Uterus (tissue), 4 donors: Measurements from ENCODE around the gene DUSP8. TPM values are rescaled to one million over a fixed set of nuclear protein-coding genes. Genes with fewer than 3 reads are reported as not detected.

Experiments
- DNase-seq, 2 donors: peaks; one replicate each; pipeline ENCODE4 v3.0.0-alpha.2; 2019 to 2020
- H3K27ac ChIP-seq, 2 donors: fragments of 200-600 bp; sonication (generic); 1 replicate in 1 of 2; 2 replicates in 1 of 2; pipeline ENCODE4 v1.5.1; 2016 to 2018
- H3K27me3 ChIP-seq, 2 donors: fragments of 200-600 bp; sonication (generic); one replicate each; pipeline ENCODE4 v1.5.1; 2018 to 2019; ENCODE audit warnings: control low read depth in 1 of 2
- H3K36me3 ChIP-seq, 2 donors: fragments of 200-600 bp; sonication (generic); one replicate each; pipeline ENCODE4 v1.5.1; 2019; ENCODE audit warnings: control low read depth in 1 of 2
- H3K4me1 ChIP-seq, 2 donors: fragments of 200-600 bp; sonication (generic); one replicate each; pipeline ENCODE4 v1.5.1; 2018 to 2019; ENCODE audit warnings: control low read depth in 1 of 2
- H3K4me3 ChIP-seq, 2 donors: fragments of 200-600 bp; sonication (generic); 1 replicate in 1 of 2; 2 replicates in 1 of 2; pipeline ENCODE4 v1.5.1; 2018 to 2019; ENCODE audit warnings: mild to moderate bottlenecking in 1 of 2
- H3K9me3 ChIP-seq, 2 donors: fragments of 200-600 bp; sonication (generic); one replicate each; pipeline ENCODE4 v1.5.1; 2019; ENCODE audit warnings: control low read depth in 1 of 2
- POLR2A ChIP-seq, 2 donors: fragments of 450-650 bp; IDR thresholded peaks; one replicate each; pipeline ENCODE4 v1.6.1; 2016; ENCODE audit warnings: antibody characterized with exemption in 2 of 2, mild to moderate bottlenecking in 1 of 2, moderate library complexity in 1 of 2
- intact Hi-C: fragments of 100-400 bp; cut with DNase I; formaldehyde crosslinking; loops from one replicate; pipeline ENCODE4 v1.15.1; 2023; ENCODE audit warnings: low total_unique reads
- total RNA-seq, 4 donors: library from RNA; depleted of rRNA in 3 of 4; stranded (reverse); fragments of >200 nt in 3 of 4; gene quantifications; one replicate each; pipeline versions ENCODE4 v1.1.0 to v1.2.4, GENCODE V29; 2014 to 2023
- TF ChIP-seq, protein P1 (sequence below), 4 experiments: fragments of 200-600 bp in 2 of 4; fragments of 450-650 bp in 2 of 4; sonication (generic) in 2 of 4; IDR thresholded peaks; one replicate each; pipeline ENCODE4 v1.5.1; 2016 to 2019; ENCODE audit warnings: antibody characterized with exemption in 4 of 4, mild to moderate bottlenecking in 2 of 4, moderate library complexity in 1 of 4
- donor health status: DM: yes; HTN: yes; CAD: no.

Gene DUSP8
- total RNA-seq, 4 donors from 2014 or later, result under 0.01 to 21.7 (median 3.1) TPM

GRCh38 chr11:1530686-1531448, 41.2 kb downstream of the DUSP8 start:
- TF ChIP-seq, protein P1, sequence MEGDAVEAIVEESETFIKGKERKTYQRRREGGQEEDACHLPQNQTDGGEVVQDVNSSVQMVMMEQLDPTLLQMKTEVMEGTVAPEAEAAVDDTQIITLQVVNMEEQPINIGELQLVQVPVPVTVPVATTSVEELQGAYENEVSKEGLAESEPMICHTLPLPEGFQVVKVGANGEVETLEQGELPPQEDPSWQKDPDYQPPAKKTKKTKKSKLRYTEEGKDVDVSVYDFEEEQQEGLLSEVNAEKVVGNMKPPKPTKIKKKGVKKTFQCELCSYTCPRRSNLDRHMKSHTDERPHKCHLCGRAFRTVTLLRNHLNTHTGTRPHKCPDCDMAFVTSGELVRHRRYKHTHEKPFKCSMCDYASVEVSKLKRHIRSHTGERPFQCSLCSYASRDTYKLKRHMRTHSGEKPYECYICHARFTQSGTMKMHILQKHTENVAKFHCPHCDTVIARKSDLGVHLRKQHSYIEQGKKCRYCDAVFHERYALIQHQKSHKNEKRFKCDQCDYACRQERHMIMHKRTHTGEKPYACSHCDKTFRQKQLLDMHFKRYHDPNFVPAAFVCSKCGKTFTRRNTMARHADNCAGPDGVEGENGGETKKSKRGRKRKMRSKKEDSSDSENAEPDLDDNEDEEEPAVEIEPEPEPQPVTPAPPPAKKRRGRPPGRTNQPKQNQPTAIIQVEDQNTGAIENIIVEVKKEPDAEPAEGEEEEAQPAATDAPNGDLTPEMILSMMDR (IDR thresholded peaks at IDR 0.05), result no peak
- TF ChIP-seq POLR2A (IDR thresholded peaks at IDR 0.05), result no peak
- H3K4me1 ChIP-seq, result peaks cover 8 to 23% of the 10 kb centered on the region in 2 donors
- H3K9me3 ChIP-seq, result no peaks in the 10 kb centered on the region
- H3K36me3 ChIP-seq, result no peaks in the 10 kb centered on the region
- DNase-seq, result no peak
- no peaks in the 10 kb centered on the region for H3K27me3 ChIP-seq
- intact Hi-C loops, result no loop called here
- peak overlapping the region in 1 of 2 donors; percentile 37 for H3K27ac ChIP-seq
- no peak overlapping the region for H3K4me3 ChIP-seq

DNA sequence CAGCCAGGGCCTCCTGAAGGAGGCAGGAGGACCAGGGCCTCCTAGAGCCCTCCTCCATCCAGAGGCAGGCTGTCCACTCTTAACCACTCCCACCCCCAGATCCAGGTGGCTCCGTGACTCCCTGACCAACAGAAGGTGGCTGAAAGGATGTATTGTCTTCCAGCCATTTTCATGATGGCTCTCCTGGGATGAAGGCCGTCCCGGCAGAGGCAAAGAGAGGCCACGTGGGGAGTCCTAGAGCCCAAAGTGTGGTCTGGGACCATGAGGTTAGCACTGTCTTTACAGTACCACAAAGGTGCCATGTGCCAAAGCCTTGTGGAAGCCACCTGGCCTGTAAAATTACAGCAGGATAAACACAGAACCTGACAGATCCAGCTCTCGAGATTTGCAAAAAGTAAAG, 42.3 kb downstream of the DUSP8 start:
- Histone ChIP-seq H3K4me3 (no peak overlapping the region), H3K9me3 (no peaks in the 10 kb centered on the region), H3K27ac (no peak overlapping the region), H3K27me3 (no peaks in the 10 kb centered on the region), H3K36me3 (no peaks in the 10 kb centered on the region), H3K4me1 (peaks cover 8 to 19% of the 10 kb centered on the region in 2 donors)
- intact Hi-C loops, result no loop called here
- TF ChIP-seq, protein P1 (IDR thresholded peaks at IDR 0.05), result no peak
- no peak for TF ChIP-seq POLR2A (IDR thresholded peaks at IDR 0.05)
- DNase-seq, result no peak

GRCh38 chr11:1529286-1529685, 42.8 kb downstream of the DUSP8 start:
- DNase-seq, result no peak
- no peaks in the 10 kb centered on the region for H3K36me3 ChIP-seq
- H3K9me3 ChIP-seq, result no peaks in the 10 kb centered on the region
- no peaks in the 10 kb centered on the region for H3K27me3 ChIP-seq
- H3K4me3 ChIP-seq, result no peak overlapping the region
- peaks cover 8 to 19% of the 10 kb centered on the region in 2 donors for H3K4me1 ChIP-seq
- no peak for TF ChIP-seq POLR2A (IDR thresholded peaks at IDR 0.05)
- TF ChIP-seq, protein P1 (IDR thresholded peaks at IDR 0.05), result no peak
- H3K27ac ChIP-seq, result no peak overlapping the region
- intact Hi-C loops, result no loop called here

DNA sequence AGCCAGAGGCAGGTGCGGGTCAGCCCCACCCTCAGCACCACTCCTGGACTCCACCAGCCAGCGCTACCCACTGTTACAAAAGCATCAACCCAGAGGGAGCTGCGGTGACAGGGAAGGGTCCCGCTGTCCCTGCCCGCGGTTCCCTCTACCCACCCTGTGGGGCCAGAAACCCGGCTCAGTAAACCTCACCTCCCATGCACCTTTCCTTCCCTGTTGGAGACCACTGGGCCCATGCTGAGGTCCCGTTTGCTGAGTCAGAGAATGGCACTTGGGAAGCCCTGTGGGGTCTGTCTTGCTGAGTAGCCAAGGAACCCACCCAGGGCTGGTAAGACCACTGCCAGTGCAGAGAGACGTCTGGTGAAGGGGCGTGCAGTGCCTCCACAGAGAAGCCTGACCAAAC, 43.4 kb downstream of the DUSP8 start:
- H3K4me3 ChIP-seq, result no peak overlapping the region
- TF ChIP-seq, protein P1 (IDR thresholded peaks at IDR 0.05), result no peak
- TF ChIP-seq POLR2A (IDR thresholded peaks at IDR 0.05), result no peak
- peaks cover 8 to 19% of the 10 kb centered on the region in 2 donors for H3K4me1 ChIP-seq

DNA sequence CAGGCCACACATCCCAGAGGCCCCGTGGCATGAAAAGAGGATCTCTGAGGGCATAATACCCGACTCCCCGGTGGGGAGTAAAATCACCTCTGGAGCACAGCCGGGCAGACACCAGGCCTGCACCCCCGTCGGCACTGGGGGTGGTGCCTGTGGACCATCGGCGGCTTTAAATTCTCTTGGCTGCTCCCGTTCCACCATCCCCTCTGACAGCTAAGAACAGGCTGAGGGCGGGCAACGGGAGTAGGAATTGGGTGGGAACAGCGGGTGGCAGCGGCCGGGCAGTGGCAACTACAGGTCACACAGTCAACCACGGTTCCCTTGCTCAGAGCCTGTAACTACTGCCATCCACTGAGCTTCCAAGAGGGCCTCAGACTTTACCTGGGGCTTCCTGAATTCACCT, 45.3 kb downstream of the DUSP8 start:
- no peaks in the 10 kb centered on the region for H3K36me3 ChIP-seq
- no peak for DNase-seq
- no peak overlapping the region for H3K27ac ChIP-seq
- no peak overlapping the region for H3K4me3 ChIP-seq
- no peak for TF ChIP-seq POLR2A (IDR thresholded peaks at IDR 0.05)
- TF ChIP-seq, protein P1 (IDR thresholded peaks at IDR 0.05), result no peak
- intact Hi-C loops, result no loop called here
- peaks cover 6 to 12% of the 10 kb centered on the region in 2 donors for H3K4me1 ChIP-seq
- H3K9me3 ChIP-seq, result no peaks in the 10 kb centered on the region
- no peaks in the 10 kb centered on the region for H3K27me3 ChIP-seq

More for the DNA sequence above, 43.4 kb downstream of the DUSP8 start:
- intact Hi-C loops, result no loop called here
- no peaks in the 10 kb centered on the region for H3K9me3 ChIP-seq
- H3K27ac ChIP-seq, result no peak overlapping the region
- H3K27me3 ChIP-seq, result no peaks in the 10 kb centered on the region
- DNase-seq, result no peak
- no peaks in the 10 kb centered on the region for H3K36me3 ChIP-seq
